ENCODE data around the gene KCNN3. TPM values are rescaled to one million over a fixed set of nuclear protein-coding genes. Genes with fewer than 3 reads are reported as not detected.
"Not testable (repeated sequence)": the region's sequence is repeated elsewhere in the genome, so short reads cannot be mapped to it uniquely, and the experiment has no call there.

The KCNN3 gene
- total RNA-seq (2014; rRNA removed; shearing (Covaris generic)): 0.10 and 0.36 TPM in 2 replicates

DNA sequence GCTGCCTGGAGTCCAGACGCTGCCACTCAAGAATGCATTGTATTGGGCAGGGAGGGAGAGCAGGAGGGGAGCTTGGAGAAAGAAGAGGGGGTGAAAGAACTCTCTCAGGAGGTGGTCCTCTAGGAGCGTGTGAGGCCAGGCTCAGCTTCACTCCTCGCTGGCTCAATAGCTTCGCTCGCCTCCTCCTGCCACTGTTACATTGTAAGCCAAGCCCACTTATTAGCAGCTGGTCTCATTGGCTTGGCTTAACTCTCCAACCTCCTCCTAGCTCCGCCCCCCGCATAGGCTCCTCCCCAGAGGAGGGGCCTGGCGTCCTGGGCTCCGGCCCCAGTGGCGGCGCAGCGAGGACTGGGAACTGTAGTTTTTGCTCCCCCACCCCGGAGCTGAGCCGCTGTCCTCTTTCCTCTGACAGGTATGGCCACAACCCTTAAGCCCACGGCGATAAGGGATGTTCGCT lies at the start of gene KCNN3:
Gene KCNN3, minus strand, starts transcription at position 167 of the 457 bp plus-strand sequence. CDS start 317 bp downstream, outside the sequence.
- DNase-seq (ENCODE audit: low spot score): peak; percentile 74

DNA sequence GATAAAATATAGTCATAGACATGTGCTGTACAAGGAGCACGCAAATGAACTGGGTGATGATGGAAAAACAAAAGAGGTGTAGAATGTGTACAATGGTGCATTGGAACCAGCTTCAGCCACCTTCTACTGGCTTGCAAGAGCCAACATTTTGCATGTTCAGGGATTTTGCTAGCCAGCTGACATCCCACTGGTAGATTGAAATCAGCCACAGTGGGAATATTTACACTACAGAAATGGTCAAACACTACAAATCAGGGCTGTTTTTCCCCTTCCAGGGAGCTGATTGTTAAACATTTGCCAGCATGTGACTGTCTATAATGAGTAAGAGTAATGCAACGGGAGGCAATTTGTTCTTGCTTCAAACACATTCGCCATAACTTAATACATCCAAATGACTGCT lies 43.2 kb upstream of the KCNN3 start:
- no peak for DNase-seq (ENCODE audit: low spot score)

DNA sequence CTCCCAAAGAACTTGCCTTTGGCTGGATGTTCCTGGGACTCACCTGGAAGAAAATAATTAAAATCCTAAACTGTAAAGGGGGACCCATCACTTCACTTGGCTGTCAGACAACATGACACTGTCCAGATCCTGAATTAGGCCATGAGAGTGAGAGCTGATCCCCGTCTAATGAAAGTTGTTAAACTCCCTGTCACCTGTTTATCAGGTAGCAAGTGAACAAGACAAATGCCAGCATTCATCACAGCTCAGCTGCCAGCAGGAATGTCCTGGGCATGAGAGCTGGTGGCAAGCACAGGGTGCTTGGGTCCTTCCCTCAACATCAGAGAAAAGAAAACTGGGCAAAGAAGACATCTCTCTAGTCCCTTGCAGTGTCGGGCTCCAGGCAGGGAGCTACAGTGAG lies 42.7 kb upstream of the KCNN3 start:
- no peak for DNase-seq (ENCODE audit: low spot score)

DNA sequence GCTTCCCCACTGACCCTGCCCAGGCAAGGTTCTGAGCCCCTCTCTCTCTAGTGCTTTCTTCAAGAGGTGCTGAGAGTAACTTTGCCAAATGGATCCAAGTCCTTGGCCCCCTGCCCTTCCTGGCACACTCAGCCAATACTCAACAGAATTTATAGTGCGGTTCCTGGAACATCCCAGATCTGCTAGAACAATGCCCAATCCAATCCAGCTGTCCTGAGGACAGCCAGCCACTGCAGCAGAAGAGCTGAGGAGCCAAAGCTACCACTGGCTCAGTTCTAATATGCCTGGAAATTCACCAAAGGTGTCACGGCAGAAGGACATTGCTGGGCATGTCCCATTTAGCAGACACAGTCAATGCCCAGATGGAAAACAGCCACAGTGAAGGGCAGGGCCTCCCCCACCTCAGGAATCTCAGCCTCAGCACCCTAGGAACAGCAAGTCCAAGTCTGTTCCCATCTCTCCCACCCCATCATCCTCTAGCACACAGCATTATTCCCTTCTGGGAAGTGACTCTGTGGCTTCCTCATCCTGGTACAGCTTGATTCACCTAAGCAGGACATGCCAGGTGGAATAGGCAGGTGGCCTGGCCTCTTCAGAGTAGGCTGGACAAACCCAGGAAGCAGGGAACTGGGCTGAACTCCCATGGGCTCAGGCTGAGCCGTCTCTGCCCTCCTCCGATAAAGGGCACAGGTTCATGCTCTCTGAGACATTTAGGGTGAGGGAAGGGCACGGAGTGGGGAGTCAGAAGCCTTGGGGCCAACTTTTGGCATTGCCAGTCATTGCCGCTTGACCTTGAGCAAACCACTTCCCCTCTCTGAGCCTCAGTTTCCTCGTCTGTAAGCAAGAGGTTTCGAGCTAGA lies 41.8 kb upstream of the KCNN3 start:
- no peak for DNase-seq (ENCODE audit: low spot score)

DNA sequence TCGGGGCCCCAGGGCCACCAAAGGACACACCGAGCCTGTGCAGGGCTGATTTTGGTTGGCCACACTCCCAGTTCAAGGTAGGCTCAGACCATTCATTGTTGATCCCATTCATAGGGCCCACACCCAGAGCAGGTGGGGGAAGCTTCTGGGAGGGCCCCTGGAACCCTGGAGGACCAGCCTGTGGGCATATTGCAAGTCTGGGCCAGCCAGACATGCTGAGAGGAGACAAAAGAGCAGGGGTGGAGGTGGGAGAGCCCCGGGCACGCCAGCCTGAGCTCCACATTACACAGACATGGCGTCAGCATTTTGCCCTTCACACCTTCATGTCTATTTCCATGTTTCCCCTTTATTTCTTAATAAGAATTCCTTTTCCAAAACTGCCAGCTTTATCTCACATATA lies 40.8 kb upstream of the KCNN3 start:
- DNase-seq (ENCODE audit: low spot score): no peak

DNA sequence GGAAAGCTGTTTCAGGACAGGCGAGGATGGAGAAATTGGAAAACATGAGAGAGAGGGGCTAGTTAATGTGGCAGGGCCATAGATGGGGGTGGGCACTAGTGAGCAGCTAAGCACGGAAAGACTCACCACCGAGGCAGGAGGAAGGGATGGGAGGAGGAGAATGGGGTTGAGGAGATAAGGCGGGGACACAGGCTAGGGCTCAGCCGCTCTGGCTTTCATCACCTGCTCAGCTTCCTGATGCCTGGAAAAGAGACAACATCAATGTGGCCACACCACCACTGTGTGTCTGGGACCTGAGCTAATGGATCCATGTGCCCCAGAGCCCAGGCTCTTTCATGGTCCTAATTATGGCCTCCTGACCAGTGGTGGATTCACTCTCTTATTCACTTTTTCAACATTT lies 38.9 kb upstream of the KCNN3 start:
- DNase-seq (ENCODE audit: low spot score): no peak

DNA sequence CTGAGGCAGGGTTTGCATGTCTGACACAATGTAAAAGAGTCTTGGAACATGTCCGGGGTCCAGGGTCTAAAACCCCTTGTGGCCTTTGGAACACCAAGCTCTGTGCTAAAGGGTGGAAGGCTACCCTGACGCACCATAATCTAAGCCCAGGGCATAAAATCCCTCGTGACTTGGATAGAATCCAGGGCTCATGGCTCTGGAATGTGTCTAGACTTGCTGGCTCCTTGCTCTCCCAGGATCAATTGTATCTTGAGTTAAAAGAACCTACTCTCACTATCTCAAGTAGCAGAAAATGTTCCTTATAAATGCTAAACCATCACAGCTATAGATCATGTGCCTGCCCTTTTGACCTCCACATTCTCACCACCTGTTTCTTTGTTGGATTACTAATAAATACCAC lies 38.0 kb upstream of the KCNN3 start:
- DNase-seq (ENCODE audit: low spot score): not testable (repeated sequence)

DNA sequence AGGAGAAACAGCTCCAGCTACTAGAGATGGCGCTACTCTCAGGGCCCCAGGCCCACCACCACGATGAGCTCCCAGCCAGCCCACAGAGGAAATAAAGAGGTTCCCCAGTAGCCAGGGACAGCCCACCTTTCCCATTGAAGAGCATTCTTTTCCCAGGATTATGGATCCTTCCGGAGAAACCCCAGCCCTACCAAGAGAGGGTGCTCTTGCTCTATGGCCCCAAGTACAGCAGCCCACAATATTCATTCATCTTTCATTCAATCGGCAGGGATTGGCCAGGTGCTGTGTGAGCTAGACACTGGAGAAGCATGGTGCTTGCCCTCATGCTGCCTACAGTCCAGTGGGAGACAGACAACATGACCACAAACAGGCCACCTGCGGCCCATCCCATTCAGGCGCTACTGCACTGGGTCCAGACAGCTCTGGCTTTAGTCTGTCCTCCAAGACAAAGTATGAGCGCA lies 36.6 kb upstream of the KCNN3 start:
- no peak for DNase-seq (ENCODE audit: low spot score)

DNA sequence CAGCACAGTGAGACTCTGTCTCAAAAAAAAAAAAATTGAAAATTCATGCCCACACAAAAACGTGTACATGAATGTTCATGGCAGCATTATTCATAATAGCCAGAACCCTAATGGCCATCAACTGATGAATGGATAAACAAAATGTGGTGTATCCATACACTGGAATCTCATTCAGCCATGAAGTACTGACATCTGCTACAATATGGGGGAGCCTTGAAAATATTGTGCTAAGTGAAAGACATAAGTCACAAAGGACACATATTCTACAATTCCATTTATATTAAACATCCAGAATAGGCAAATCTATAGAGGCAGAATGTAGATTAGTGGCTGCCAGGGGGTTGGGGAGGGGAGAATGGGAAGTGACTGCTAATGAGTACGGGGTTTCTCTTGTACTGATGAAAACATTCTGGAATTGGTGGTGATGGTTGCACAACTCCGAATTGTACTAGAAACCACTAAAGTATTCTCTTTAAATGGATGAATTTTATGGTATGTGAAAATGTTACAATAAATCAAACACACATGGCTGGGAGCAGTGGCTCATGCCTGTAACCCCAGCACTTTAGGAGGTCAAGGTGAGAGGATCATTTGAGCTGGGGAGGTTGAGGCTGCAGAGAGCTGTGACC lies 33.0 kb upstream of the KCNN3 start:
- DNase-seq (ENCODE audit: low spot score): no peak

DNA sequence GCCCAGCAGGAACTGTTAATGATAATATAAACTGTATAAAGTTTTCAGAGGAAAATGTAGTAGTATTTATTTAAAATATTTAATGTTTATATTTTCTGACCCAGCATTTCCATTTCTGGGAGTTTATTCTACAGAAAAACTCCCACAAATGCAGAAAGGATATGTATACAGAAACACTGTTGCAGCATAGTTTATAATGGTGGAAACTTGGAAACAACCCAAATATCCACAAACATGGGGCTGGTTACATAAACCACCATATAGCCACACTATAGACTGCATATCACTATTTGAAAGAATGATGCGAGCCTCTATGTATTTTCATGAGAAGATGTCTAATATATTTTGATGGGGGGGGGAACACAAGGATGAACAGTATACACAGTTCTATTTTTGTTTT lies 31.5 kb upstream of the KCNN3 start:
- DNase-seq (ENCODE audit: low spot score): no peak

DNA sequence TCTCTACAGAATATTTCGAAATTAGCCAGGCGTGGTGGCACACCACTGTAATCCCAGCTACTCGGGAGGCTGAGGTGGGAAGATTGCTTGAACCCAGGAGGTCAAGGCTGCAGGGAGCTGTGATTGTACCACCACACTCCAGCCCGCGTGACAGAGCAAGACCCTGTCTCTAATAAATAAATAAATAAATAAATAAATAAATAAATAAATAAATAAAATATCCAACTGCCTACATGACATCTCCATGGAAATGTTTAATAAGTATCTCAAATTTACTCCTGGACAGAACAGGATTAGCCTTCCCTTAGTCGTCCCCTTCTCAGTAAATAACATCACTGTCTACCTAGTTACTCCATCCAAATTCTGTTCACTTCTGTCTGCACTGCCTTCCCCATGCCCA lies 29.0 kb upstream of the KCNN3 start:
- no peak for DNase-seq (ENCODE audit: low spot score)

DNA sequence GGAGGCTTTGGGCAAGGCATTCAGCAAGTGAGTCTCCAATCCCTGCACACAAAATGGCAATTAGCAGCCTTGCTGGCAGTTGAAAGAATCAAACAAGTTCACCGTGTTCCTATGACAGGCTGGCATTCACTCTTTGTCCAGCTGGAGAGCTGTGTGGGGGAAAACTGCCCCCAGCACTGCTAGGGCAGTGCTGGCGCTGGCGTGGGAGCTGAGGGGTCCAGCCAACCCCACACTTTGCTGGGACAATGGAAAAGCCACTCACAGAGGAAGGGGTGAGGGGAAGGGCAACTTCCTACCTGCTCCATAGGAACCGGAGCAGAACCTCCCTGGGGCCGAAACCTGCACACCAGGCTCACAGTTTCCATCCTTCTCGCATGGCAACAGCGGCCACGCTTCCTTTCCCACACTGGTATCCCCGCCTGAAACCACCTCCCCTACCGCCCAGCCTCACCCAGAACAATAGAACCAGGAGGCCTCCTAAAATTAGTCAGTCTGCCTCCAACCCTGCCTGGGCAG lies 26.7 kb upstream of the KCNN3 start:
- DNase-seq (ENCODE audit: low spot score): no peak

DNA sequence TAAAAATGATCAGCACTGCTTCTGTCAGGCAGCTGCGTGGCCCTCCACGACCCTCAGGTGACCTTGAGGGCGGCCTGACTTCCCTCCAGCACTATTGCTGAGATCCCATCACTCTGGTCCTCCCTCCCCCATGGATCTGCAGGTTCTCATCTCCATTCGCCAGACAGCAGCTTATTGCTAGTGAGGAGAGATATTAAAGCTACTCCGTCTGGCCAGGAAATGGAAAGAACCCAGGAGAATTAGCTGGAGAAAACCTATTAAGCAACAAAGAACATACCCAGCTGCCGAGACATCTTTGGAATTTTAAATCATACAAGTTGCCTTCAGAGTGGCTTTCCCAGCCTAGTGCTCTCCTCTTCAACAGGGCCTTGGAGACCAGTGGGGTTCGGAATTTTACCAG lies 25.7 kb upstream of the KCNN3 start:
- DNase-seq (ENCODE audit: low spot score): no peak

DNA sequence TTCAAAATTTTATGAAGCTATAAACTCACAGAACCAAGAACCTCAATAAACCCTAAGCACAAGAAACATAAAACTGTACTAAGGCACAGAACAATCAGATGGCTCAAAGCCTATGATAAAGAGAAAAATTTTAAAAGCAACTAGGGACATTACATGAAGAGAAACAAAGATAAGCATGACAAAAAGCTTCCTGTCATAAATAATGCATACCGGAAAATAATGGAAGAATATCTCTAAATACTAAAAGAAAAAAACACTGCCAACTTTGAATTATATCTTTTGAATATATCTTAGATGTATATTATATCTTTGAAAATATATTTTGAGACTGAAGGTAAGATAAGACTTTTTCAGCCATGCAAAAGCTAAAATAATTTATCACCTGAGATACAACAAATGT lies 21.4 kb upstream of the KCNN3 start:
- DNase-seq (ENCODE audit: low spot score): no peak

DNA sequence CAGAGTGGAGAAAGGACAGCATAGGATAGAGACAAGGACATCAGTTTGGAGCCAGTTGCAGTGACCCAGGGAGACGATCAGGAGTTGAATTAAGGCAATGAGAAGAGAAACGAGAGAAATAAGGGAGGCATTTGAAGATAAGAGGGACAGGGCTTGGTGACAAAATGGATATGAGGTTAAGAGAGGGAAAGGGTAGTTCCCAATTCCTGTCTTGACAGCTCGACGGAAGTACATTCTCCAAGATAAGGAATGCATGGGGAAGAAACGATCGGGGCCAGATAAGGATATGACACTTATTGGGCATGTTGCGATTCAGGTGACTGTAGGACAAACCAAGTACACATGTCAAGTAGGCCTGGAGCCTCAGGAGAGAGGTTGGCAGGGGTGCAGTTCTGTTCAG lies 18.7 kb upstream of the KCNN3 start:
- no peak for DNase-seq (ENCODE audit: low spot score)

DNA sequence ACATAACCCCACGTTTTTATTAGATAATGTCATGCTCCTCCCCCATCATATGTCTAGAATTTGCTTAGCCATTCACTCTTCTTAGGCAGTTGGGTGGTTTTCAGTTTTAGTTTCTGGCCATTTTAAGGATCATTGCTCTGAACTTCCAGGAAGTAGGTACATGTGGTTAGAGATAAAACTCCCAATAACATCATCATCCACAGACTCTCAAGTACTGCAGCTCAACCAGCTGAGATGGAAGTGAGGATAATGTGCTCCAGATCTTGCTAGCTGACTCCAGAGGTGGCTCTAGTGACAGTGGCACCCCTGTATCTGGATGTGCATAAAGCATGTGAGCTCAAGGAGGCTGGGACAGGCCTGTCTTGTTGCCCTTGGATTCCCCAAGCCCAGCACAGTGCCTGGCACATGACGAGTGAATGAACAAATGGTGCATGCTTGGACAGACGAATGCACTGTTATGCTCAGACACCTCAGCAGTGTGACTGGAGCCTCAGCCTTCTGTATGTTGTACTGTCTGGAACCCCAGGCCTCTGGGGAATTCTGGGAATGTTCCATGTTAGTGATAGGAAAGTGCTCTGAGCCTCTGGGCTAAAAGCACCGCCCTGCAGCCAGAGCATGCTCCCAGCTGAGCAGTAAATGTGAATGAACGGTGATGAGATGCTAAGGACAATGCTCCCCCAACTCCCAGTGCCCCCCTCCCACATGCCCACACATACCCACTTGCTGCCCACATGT lies 16.4 kb upstream of the KCNN3 start:
- DNase-seq (ENCODE audit: low spot score): no peak

DNA sequence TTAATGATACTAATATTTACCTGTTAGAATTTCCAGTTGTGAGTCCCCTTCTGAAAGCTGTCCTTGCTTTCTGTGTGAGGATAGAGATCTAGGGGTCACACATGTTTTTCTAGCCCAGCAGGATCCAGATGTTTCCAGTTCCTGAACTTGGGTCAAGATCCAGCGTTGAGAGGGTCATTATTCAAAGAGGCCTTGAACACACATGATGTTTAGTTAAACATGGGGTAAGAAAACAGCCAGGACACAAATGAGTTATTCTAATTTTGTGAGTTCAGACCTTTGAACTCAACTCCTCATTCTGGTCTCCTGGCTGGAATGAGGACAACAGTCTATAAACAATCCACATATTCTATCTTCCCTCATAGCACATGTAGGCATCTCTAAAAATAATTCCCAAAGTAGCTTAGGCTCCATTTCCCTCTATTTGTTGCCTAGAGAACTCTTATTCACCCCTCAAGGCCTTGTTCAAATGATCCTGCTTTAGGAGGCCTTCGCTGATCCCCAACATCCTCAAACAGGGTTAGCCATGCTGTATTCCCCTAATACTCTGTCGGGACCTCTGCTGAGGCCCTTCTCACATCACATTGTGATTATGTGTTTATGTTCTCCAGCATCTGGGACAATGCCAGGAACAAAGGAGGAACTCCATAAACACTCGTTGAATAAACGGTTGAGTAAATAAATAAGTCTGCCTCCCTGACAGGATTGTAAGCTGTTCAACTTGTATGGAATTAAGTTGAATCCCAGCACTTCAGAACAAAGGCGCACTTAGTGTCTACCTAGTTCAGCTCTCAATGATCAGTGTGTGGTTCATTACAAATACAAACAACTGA lies 15.0 kb upstream of the KCNN3 start:
- DNase-seq (ENCODE audit: low spot score): no peak

DNA sequence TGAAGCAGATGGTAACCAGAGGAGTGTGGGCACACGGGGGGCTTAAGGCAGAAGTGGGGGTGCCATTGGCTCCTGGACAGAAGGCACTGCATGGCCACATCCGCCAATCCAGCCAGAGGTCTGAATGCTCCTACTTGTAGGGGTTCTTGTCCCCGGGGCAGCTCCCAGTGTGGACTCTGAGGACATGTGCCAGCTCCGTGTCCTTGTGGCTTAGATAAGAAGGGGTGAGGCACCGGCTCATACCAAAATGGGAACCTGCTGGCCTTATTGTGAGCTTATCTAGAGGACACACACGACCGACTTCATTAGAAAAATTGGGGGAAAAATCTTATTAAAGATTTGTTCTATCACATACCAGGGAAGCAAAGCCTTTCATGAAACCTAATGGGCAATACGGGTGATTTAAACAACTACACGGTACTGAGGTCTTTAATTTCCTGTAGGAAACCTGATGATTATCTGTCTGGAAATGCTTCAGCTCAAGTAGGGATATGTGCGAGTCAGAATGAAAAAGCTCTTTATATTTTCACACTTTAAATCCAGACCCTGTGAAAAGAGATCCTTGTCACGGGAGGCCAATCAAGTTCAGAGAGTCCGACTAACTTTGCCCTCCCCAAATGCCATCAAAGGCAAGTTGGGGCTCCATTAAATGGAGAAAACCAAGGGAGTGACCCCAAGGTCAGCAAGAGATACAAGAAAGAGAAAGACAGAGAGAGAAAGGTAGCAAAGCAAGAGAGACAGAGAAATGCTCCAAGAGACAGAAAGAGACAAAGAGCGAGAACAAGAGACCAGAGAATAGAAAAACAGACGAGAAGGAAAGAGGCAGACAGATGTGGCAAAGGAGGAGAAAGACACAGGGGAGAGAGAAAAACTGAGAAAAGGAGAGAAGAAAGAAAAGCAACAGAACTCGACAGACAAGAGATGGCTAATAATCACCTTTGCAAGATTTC lies 14.1 kb upstream of the KCNN3 start:
- no peak for DNase-seq (ENCODE audit: low spot score)

DNA sequence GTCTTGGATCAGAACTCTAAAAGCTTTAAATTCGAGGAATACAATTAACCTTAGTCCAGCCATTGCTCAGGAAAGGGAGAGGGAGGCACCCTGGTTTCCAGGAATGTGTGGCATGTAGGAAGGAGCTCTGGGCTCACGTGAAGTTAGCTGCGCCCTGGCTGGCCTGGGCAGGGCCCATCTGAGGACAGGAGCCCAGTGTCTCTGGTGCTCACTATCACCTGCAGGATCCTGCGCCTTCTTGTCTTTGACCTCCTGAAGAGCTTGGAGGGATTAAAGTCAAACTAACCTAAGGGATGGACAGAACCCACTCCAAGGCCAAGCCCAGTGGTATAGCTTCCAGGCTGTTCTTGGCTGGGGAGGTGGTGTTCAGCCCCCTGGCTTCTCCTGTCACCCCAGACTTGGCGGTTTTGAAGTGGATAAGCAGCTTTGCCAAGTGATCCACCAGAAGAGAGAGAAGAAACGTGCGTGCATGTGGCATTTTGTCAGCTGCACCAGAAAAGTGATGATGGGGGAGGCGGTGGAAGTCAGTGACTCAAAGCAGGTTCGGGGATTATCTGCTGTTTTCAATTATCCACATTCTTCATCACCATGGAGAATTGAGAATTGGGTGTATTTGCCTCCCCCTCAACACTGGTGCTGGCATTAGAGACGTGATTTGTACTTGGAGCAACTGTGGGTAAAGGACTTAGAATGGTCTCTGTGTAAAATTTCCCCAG lies 11.9 kb upstream of the KCNN3 start:
- peak; percentile 35 for DNase-seq (ENCODE audit: low spot score)

DNA sequence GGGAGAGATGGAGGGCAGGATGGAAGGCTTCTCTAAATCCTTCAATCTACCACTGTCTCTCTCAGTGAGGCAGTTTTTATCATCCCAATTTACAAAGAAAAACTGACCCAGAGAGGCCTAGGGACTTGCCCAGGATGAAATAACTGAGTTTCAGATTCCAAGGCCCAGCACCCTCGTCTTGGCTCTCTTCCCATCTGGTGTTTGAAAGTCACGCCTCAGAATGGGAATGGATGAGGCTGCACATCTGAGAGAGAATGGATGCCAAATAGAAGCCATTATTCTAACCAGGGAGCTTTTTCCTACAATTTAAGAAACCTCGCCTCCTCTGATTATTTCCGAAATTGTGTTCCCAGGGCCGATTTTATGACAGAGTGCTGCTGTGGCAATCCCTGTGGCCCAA lies 10.6 kb upstream of the KCNN3 start:
- no peak for DNase-seq (ENCODE audit: low spot score)

Measured in A172 (cell line).